IMR-90 (cell line): ENCODE data around the gene EPHA6. TPM values are rescaled to one million over a fixed set of nuclear protein-coding genes. Genes with fewer than 3 reads are reported as not detected.

Source experiments
- ATAC-seq: fragments of 200-7000 bp; cut with Tn5 transposase; 2 replicates; pipeline ENCODE4 v1.9.1; 2020; ENCODE audit warnings: low read depth, mild to moderate bottlenecking, moderate library complexity
- BruUV-seq: library from RNA; stranded (reverse); fragments of 400-500 nt; replicated peaks from 2 replicates; lab custom pipeline; 2021; lab: Mats Ljungman, UMichigan
- CTCF ChIA-PET: fragments of 300-600 bp; formaldehyde crosslinking; extraction: SDS; loops from one replicate; lab custom pipeline; 2021; ENCODE audit warnings: antibody characterized with exemption; lab: Yijun Ruan, JAX
- POLR2A ChIA-PET: fragments of 300-600 bp; sonication (Branson Sonifier 250); formaldehyde crosslinking; loops from one replicate; lab custom pipeline; 2022; ENCODE audit warnings: antibody characterized with exemption; ENCODE audit not compliant: unreplicated experiment; lab: Charles Lee
- DNase-seq: peaks from one replicate; pipeline ENCODE4 v3.0.0; 2013
- H2AFZ ChIP-seq: replicated peaks from 2 replicates; pipeline ENCODE3; 2013; ENCODE audit warnings: low read length, mild to moderate bottlenecking; ENCODE audit not compliant: poor library complexity
- H2AK5ac ChIP-seq: 2 replicates; pipeline ENCODE4 v1.6.1; 2013; ENCODE audit warnings: low read depth, low read length, inconsistent platforms
- H2AK9ac ChIP-seq: replicated peaks from 2 replicates; pipeline ENCODE3; 2013; ENCODE audit warnings: mild to moderate bottlenecking, low read depth, low read length, moderate library complexity; ENCODE audit not compliant: poor library complexity
- H2BK120ac ChIP-seq: 2 replicates; pipeline ENCODE4 v1.6.1; 2013; ENCODE audit warnings: low read depth, low read length, inconsistent platforms
- H2BK15ac ChIP-seq: 3 replicates; pipeline ENCODE4 v1.6.1; 2013; ENCODE audit warnings: low read depth, low read length, inconsistent platforms
- H2BK20ac ChIP-seq: 2 replicates; pipeline ENCODE4 v1.6.1; 2013; ENCODE audit warnings: low read depth, mild to moderate bottlenecking, inconsistent platforms, low read length, moderate library complexity
- H2BK5ac ChIP-seq: 2 replicates; pipeline ENCODE4 v1.6.1; 2013; ENCODE audit warnings: mild to moderate bottlenecking, low read depth, low read length, inconsistent platforms; ENCODE audit not compliant: poor library complexity, severe bottlenecking
- H3K14ac ChIP-seq: replicated peaks from 2 replicates; pipeline ENCODE4 v1.6.1; 2013; ENCODE audit warnings: low read depth, low read length, inconsistent platforms
- H3K18ac ChIP-seq: 2 replicates; pipeline ENCODE4 v1.6.1; 2013; ENCODE audit warnings: low read depth, low read length, control low read depth
- H3K23ac ChIP-seq: 2 replicates; pipeline ENCODE4 v1.6.1; 2013; ENCODE audit warnings: low read depth, low read length, inconsistent platforms
- H3K27ac ChIP-seq: 2 replicates; pipeline ENCODE4 v1.5.1; 2013; ENCODE audit warnings: mild to moderate bottlenecking, control low read depth, low read length; ENCODE audit not compliant: insufficient read depth
- H3K27me3 ChIP-seq: 2 replicates; pipeline ENCODE4 v1.6.1; 2013; ENCODE audit warnings: low read length; ENCODE audit not compliant: control insufficient read depth, insufficient read depth
- H3K36me3 ChIP-seq: 2 replicates; pipeline ENCODE4 v1.6.1; 2013; ENCODE audit warnings: low read length, mixed read lengths; ENCODE audit not compliant: control insufficient read depth, insufficient read depth
- H3K4ac ChIP-seq: 2 replicates; pipeline ENCODE4 v1.6.1; 2013; ENCODE audit warnings: low read depth, low read length, inconsistent platforms
- H3K4me1 ChIP-seq: 2 replicates; pipeline ENCODE4 v1.6.1; 2013; ENCODE audit warnings: low read length, mixed read lengths; ENCODE audit not compliant: control insufficient read depth, insufficient read depth
- H3K4me2 ChIP-seq: 2 replicates; pipeline ENCODE4 v1.6.1; 2013; ENCODE audit warnings: low read depth, mild to moderate bottlenecking, control low read depth, low read length, moderate library complexity
- H3K4me3 ChIP-seq: 2 replicates; pipeline ENCODE4 v1.5.1; 2013; ENCODE audit warnings: low read depth, mild to moderate bottlenecking, control low read depth, low read length, moderate library complexity; ENCODE audit not compliant: insufficient read depth
- H3K56ac ChIP-seq: 2 replicates; pipeline ENCODE4 v1.6.1; 2013; ENCODE audit warnings: low read length, inconsistent platforms; ENCODE audit not compliant: insufficient read depth; ENCODE audit errors: extremely low read depth
- H3K79me1 ChIP-seq, 2 experiments: 2 replicates each; pipeline ENCODE4 v1.6.1; 2013; ENCODE audit warnings: low read length in 2 of 2, inconsistent platforms in 1 of 2, low read depth in 1 of 2
- H3K9ac ChIP-seq: 2 replicates; pipeline ENCODE4 v1.6.1; 2013; ENCODE audit warnings: low read depth, low read length, control low read depth
- H3K9me1 ChIP-seq: 2 replicates; pipeline ENCODE4 v1.6.1; 2013; ENCODE audit warnings: low read length, inconsistent platforms; ENCODE audit not compliant: insufficient read depth
- H3K9me3 ChIP-seq: 2 replicates; pipeline ENCODE4 v1.6.1; 2013; ENCODE audit warnings: low read length; ENCODE audit not compliant: control insufficient read depth, insufficient read depth
- H4K20me1 ChIP-seq: 2 replicates; pipeline ENCODE4 v1.6.1; 2013; ENCODE audit warnings: low read length, inconsistent platforms; ENCODE audit not compliant: insufficient read depth
- H4K5ac ChIP-seq: 2 replicates; pipeline ENCODE4 v1.6.1; 2013; ENCODE audit warnings: mild to moderate bottlenecking, low read depth, low read length, control low read depth
- H4K8ac ChIP-seq, 2 experiments: 2 replicates each; pipeline ENCODE4 v1.6.1; 2013; ENCODE audit warnings: low read depth in 2 of 2, low read length in 2 of 2, control low read depth in 1 of 2, inconsistent platforms in 1 of 2
- H4K91ac ChIP-seq: 2 replicates; pipeline ENCODE4 v1.6.1; 2013; ENCODE audit warnings: low read depth, low read length, inconsistent platforms; ENCODE audit not compliant: insufficient read depth
- CHD1 ChIP-seq: IDR thresholded peaks from 2 replicates; pipeline ENCODE4 v1.6.1; 2012; ENCODE audit warnings: low read depth, low read length, improper control_type of control experiment
- MAFK ChIP-seq: IDR thresholded peaks from 2 replicates; pipeline ENCODE4 v1.6.1; 2012; ENCODE audit warnings: low read depth, low read length, improper control_type of control experiment
- MAZ ChIP-seq: IDR thresholded peaks from 2 replicates; pipeline ENCODE4 v1.6.1; 2012; ENCODE audit warnings: low read depth, mild to moderate bottlenecking, low read length, improper control_type of control experiment, moderate library complexity, borderline replicate concordance
- MXI1 ChIP-seq: IDR thresholded peaks from 2 replicates; pipeline ENCODE4 v1.6.1; 2012; ENCODE audit warnings: low read depth, mild to moderate bottlenecking, low read length, moderate library complexity, borderline replicate concordance
- NFE2L2 ChIP-seq: fragments of 150-350 bp; IDR thresholded peaks from 2 replicates; pipeline ENCODE4 v1.6.1; 2016; ENCODE audit warnings: low read depth, mild to moderate bottlenecking, low read length
- POLR2A ChIP-seq: IDR thresholded peaks from 2 replicates; pipeline ENCODE4 v1.6.1; 2012; ENCODE audit warnings: mild to moderate bottlenecking, low read depth, low read length
- RCOR1 ChIP-seq: IDR thresholded peaks from 2 replicates; pipeline ENCODE4 v1.6.1; 2012; ENCODE audit warnings: mild to moderate bottlenecking, low read length, improper control_type of control experiment; ENCODE audit not compliant: insufficient replicate concordance
- RFX5 ChIP-seq: IDR thresholded peaks from 2 replicates; pipeline ENCODE4 v1.8.0; 2012; ENCODE audit warnings: low read depth, mild to moderate bottlenecking, low read length, moderate library complexity
- WGBS, 2 experiments: methylation state at CpG; one replicate each; pipeline versions ENCODE4 v1.1.5 to v1.1.7; 2013; ENCODE audit warnings: missing lambda C conversion rate in 2 of 2; ENCODE audit not compliant: insufficient read length in 1 of 2; ENCODE audit errors: extremely low coverage in 2 of 2; 5-methylcytosine and 5-hydroxymethylcytosine counted together
- dilution Hi-C: fragments of 300-500 bp; cut with HindIII; formaldehyde crosslinking; loops from one replicate; pipeline ENCODE4 v1.14.3; 2018; ENCODE audit warnings: low sequenced_read_pairs; ENCODE audit not compliant: unreplicated experiment
- in situ Hi-C: fragments of 300-500 bp; cut with MboI; formaldehyde crosslinking; loops from 3 replicates; pipeline ENCODE4 v1.14.3; 2019; ENCODE audit warnings: low sequenced_read_pairs, inconsistent platforms, mixed read lengths
- intact Hi-C: fragments of 100-400 bp; cut with micrococcal nuclease; formaldehyde crosslinking; loops from 2 replicates; pipeline ENCODE4 v1.10.0; 2022
- polyA plus RNA-seq, 3 experiments: library from polyadenylated mRNA; depleted of rRNA; stranded (reverse); fragments of >200 nt; gene quantifications; 2 replicates each; pipeline ENCODE4 v1.2.3, GENCODE V29; 2012; ENCODE audit warnings: low replicate concordance in 1 of 3
- total RNA-seq: library from RNA; depleted of rRNA; stranded (reverse); fragments of >200 nt; gene quantifications from 2 replicates; pipeline ENCODE4 v1.2.3, GENCODE V29; 2012
- TF ChIP-seq, protein P1 (sequence below): fragments of 150-350 bp; IDR thresholded peaks from 2 replicates; pipeline ENCODE4 v1.6.1; 2017; ENCODE audit warnings: mild to moderate bottlenecking, antibody characterized with exemption, low read length, low read depth
- TF ChIP-seq, protein P2 (sequence below): fragments of 150-350 bp; IDR thresholded peaks from 2 replicates; pipeline ENCODE4 v1.6.1; 2016; ENCODE audit warnings: low read depth, mild to moderate bottlenecking, low read length, moderate library complexity, borderline replicate concordance
- TF ChIP-seq, protein P3 (sequence below): conservative IDR thresholded peaks from 2 replicates; pipeline ENCODE4 v1.5.1; 2012; ENCODE audit warnings: mild to moderate bottlenecking, low read depth, low read length, improper control_type of control experiment

EPHA6 gene
- total and polyA plus RNA-seq, 2 of the 4 experiments (the other 2 are of a cell fraction), result not detected

GRCh38 chr3:97076673-97077072 lies 262.3 kb downstream of the EPHA6 start:
- H3K14ac ChIP-seq, result no peak overlapping the region
- dilution Hi-C loops, result no loop called here
- no peaks in the 10 kb centered on the region for H4K20me1 ChIP-seq
- H3K4me1 ChIP-seq, result no peaks in the 10 kb centered on the region
- no peak overlapping the region for H2BK15ac ChIP-seq
- H4K8ac ChIP-seq, result no peak overlapping the region
- no peak overlapping the region for H3K4ac ChIP-seq
- no peak overlapping the region for H3K27ac ChIP-seq
- no peaks in the 10 kb centered on the region for H3K9me3 ChIP-seq
- no peak overlapping the region for H2BK20ac ChIP-seq
- ChIA-PET POLR2A (no interaction called here), CTCF (interaction anchor here (0.6 kb wide), 1 partner anchor 16 kb away, joined by 3 read pairs; no protein-coding TSS in a partner anchor)
- no peak overlapping the region for H2AK5ac ChIP-seq
- no peak overlapping the region for H4K91ac ChIP-seq
- no peak overlapping the region for H3K56ac ChIP-seq
- no peak overlapping the region for H2BK120ac ChIP-seq
- no CpG with 5 or more reads among the region's 2 CpGs for WGBS, 2 experiments
- no TSS peak for BruUV-seq
- H2AFZ ChIP-seq, result no peak overlapping the region
- ATAC-seq, result no peak
- intact Hi-C loops, result no loop called here
- no peak overlapping the region for H3K23ac ChIP-seq
- no peak overlapping the region for H2BK5ac ChIP-seq
- H3K79me1 ChIP-seq, result no peaks in the 10 kb centered on the region
- no peaks in the 10 kb centered on the region for H3K27me3 ChIP-seq
- no peaks in the 10 kb centered on the region for H3K36me3 ChIP-seq
- TF ChIP-seq NFE2L2 (no peak), RFX5 (no peak), POLR2A (no peak), MAZ (no peak), MXI1 (no peak), CHD1 (no peak), MAFK (no peak), RCOR1 (no peak)
- TF ChIP-seq, protein P1, sequence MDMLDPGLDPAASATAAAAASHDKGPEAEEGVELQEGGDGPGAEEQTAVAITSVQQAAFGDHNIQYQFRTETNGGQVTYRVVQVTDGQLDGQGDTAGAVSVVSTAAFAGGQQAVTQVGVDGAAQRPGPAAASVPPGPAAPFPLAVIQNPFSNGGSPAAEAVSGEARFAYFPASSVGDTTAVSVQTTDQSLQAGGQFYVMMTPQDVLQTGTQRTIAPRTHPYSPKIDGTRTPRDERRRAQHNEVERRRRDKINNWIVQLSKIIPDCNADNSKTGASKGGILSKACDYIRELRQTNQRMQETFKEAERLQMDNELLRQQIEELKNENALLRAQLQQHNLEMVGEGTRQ, result no peak
- TF ChIP-seq, protein P2, sequence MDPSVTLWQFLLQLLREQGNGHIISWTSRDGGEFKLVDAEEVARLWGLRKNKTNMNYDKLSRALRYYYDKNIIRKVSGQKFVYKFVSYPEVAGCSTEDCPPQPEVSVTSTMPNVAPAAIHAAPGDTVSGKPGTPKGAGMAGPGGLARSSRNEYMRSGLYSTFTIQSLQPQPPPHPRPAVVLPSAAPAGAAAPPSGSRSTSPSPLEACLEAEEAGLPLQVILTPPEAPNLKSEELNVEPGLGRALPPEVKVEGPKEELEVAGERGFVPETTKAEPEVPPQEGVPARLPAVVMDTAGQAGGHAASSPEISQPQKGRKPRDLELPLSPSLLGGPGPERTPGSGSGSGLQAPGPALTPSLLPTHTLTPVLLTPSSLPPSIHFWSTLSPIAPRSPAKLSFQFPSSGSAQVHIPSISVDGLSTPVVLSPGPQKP, result no peak
- TF ChIP-seq, protein P3, sequence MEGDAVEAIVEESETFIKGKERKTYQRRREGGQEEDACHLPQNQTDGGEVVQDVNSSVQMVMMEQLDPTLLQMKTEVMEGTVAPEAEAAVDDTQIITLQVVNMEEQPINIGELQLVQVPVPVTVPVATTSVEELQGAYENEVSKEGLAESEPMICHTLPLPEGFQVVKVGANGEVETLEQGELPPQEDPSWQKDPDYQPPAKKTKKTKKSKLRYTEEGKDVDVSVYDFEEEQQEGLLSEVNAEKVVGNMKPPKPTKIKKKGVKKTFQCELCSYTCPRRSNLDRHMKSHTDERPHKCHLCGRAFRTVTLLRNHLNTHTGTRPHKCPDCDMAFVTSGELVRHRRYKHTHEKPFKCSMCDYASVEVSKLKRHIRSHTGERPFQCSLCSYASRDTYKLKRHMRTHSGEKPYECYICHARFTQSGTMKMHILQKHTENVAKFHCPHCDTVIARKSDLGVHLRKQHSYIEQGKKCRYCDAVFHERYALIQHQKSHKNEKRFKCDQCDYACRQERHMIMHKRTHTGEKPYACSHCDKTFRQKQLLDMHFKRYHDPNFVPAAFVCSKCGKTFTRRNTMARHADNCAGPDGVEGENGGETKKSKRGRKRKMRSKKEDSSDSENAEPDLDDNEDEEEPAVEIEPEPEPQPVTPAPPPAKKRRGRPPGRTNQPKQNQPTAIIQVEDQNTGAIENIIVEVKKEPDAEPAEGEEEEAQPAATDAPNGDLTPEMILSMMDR, result no peak
- in situ Hi-C loops, result no loop called here
- H3K4me3 ChIP-seq, result no peak overlapping the region
- no peak overlapping the region for H2AK9ac ChIP-seq
- H3K9ac ChIP-seq, result no peak overlapping the region
- H3K9me1 ChIP-seq, result no peaks in the 10 kb centered on the region
- no peak overlapping the region for H3K18ac ChIP-seq
- no peak for DNase-seq
- no peak overlapping the region for H4K5ac ChIP-seq
- no peak overlapping the region for H3K4me2 ChIP-seq
